BLaER1 treated with 17β-estradiol and CSF1 and Interleukin-3, amounts not matched to agents 10 nM and 100 nM (cell line): ENCODE results near the gene CEP55.

Experiments
- H3K27ac ChIP-seq, 11 experiments: shearing (Covaris generic); formaldehyde crosslinking; 2 replicates each; pipeline ENCODE4 v1.8.1; 2022
- H3K27me3 ChIP-seq, 11 experiments: shearing (Covaris generic); formaldehyde crosslinking; 2 replicates each; pipeline ENCODE4 v1.8.1; 2022
- H3K36me3 ChIP-seq, 11 experiments: shearing (Covaris generic); formaldehyde crosslinking; 2 replicates each; pipeline ENCODE4 v1.8.1; 2022
- H3K4me1 ChIP-seq, 10 experiments: shearing (Covaris generic); formaldehyde crosslinking; 2 replicates each; pipeline ENCODE4 v1.8.1; 2022
- H3K4me2 ChIP-seq, 11 experiments: shearing (Covaris generic); formaldehyde crosslinking; 2 replicates each; pipeline ENCODE4 v1.8.1; 2022
- H3K4me3 ChIP-seq, 10 experiments: shearing (Covaris generic); formaldehyde crosslinking; 2 replicates each; pipeline ENCODE4 v1.8.1; 2022
- H3K9ac ChIP-seq, 11 experiments: shearing (Covaris generic); formaldehyde crosslinking; 2 replicates each; pipeline ENCODE4 v1.8.1; 2022
- H3K9me3 ChIP-seq, 11 experiments: shearing (Covaris generic); formaldehyde crosslinking; replicated peaks in 1 of 11; 2 replicates each; pipeline ENCODE4 v1.8.1; 2022
- H4K20me1 ChIP-seq, 11 experiments: shearing (Covaris generic); formaldehyde crosslinking; 2 replicates each; pipeline ENCODE4 v1.8.1; 2022
- Cebpa-rat ChIP-seq, 11 experiments: shearing (Covaris generic); IDR thresholded peaks; 2 replicates each; pipeline ENCODE4 v1.8.1; 2022

Gene CEP55

GRCh38 chr10:93458821-93459257, 37.6 kb upstream of the CEP55 start:
- no peaks in the 10 kb centered on the region for H4K20me1 ChIP-seq
- H3K27ac ChIP-seq, result no peak overlapping the region
- H3K36me3 ChIP-seq, result peaks cover 0 to 9% (median 0%) of the 10 kb centered on the region in 11 experiments; a peak in 2 of 22 replicates
- no peak for TF ChIP-seq Cebpa-rat (IDR thresholded peaks at IDR 0.05)
- no peak overlapping the region for H3K4me3 ChIP-seq
- H3K9ac ChIP-seq, result no peak overlapping the region
- H3K4me1 ChIP-seq, result peaks cover 15 to 45% (median 24%) of the 10 kb centered on the region in 10 experiments
- no peaks in the 10 kb centered on the region for H3K9me3 ChIP-seq
- H3K4me2 ChIP-seq, result peak overlapping the region in 5 of 11 experiments; percentile 2 to 67 (median 33); a peak in 4 of 22 replicates
- no peaks in the 10 kb centered on the region for H3K27me3 ChIP-seq

- Histone ChIP-seq H3K27me3 (no peaks in the 10 kb centered on the region), H3K4me2 (peak overlapping the region in 3 of 11 experiments; percentile 33 to 67 (median 33); a peak in 2 of 22 replicates), H3K4me1 (peaks cover 15 to 51% (median 30%) of the 10 kb centered on the region in 10 experiments), H3K36me3 (peaks cover 0 to 9% (median 0%) of the 10 kb centered on the region in 11 experiments; a peak in 2 of 22 replicates), H3K27ac (no peak overlapping the region), H4K20me1 (no peaks in the 10 kb centered on the region), H3K9ac (no peak overlapping the region), H3K9me3 (no peaks in the 10 kb centered on the region), H3K4me3 (no peak overlapping the region)
- TF ChIP-seq Cebpa-rat (IDR thresholded peaks at IDR 0.05), result no peak
Measured at GRCh38 chr10:93459466-93459865, 36.9 kb upstream of the CEP55 start.

GRCh38 chr10:93461109-93461806, 35.2 kb upstream of the CEP55 start:
- peak overlapping the region; percentile 4 to 80 (median 67); a peak in 21 of 22 replicates for H3K4me2 ChIP-seq

GRCh38 chr10:93461807-93462178, 34.6 kb upstream of the CEP55 start:
- no peaks in the 10 kb centered on the region for H4K20me1 ChIP-seq
- H3K4me1 ChIP-seq, result peaks cover 19 to 74% (median 45%) of the 10 kb centered on the region in 10 experiments
- no peak for TF ChIP-seq Cebpa-rat (IDR thresholded peaks at IDR 0.05)
- no peaks in the 10 kb centered on the region for H3K27me3 ChIP-seq
- H3K4me3 ChIP-seq, result no peak overlapping the region
- H3K9ac ChIP-seq, result peak overlapping the region in 1 of 11 experiments; percentile 2; a peak in 1 of 22 replicates
- 0 out of 22 replicates have a peak, but pooled peaks cover 0 to 5% (median 0%) of the 10 kb centered on the region in 11 experiments for H3K36me3 ChIP-seq
- peak overlapping the region; percentile 4 to 80 (median 67); a peak in 20 of 22 replicates for H3K4me2 ChIP-seq
- H3K9me3 ChIP-seq, result no peaks in the 10 kb centered on the region
- peak overlapping the region in 9 of 11 experiments; percentile 9 to 67 (median 57); a peak in 16 of 22 replicates for H3K27ac ChIP-seq

More at GRCh38 chr10:93461109-93461806, 35.2 kb upstream of the CEP55 start:
- Histone ChIP-seq H3K36me3 (peaks cover 0 to 5% (median 0%) of the 10 kb centered on the region in 11 experiments; a peak in 1 of 22 replicates), H3K27ac (peak overlapping the region in 9 of 11 experiments; percentile 9 to 67 (median 57); a peak in 16 of 22 replicates), H3K4me3 (no peak overlapping the region), H3K9ac (peak overlapping the region in 2 of 11 experiments; percentile 2 to 35; a peak in 2 of 22 replicates), H3K27me3 (no peaks in the 10 kb centered on the region), H4K20me1 (no peaks in the 10 kb centered on the region), H3K9me3 (no peaks in the 10 kb centered on the region), H3K4me1 (peaks cover 19 to 69% (median 42%) of the 10 kb centered on the region in 10 experiments)
- no peak for TF ChIP-seq Cebpa-rat (IDR thresholded peaks at IDR 0.05)

GRCh38 chr10:93462371-93462770, 34.0 kb upstream of the CEP55 start:
- Histone ChIP-seq H3K4me1 (peaks cover 19 to 75% (median 45%) of the 10 kb centered on the region in 10 experiments), H3K4me2 (peak overlapping the region in 10 of 11 experiments; percentile 60 to 80 (median 67); a peak in 8 of 22 replicates), H3K36me3 (0 out of 22 replicates have a peak, but pooled peaks cover 0 to 5% (median 0%) of the 10 kb centered on the region in 11 experiments), H4K20me1 (no peaks in the 10 kb centered on the region), H3K27ac (peak overlapping the region in 1 of 11 experiments; percentile 30; a peak in 3 of 22 replicates), H3K4me3 (no peak overlapping the region), H3K27me3 (no peaks in the 10 kb centered on the region), H3K9me3 (no peaks in the 10 kb centered on the region), H3K9ac (0 out of 22 replicates have a peak overlapping the region, but pooled peaks of 1 of the 11 experiments have one; percentile 5)
- TF ChIP-seq Cebpa-rat (IDR thresholded peaks at IDR 0.05), result no peak

GRCh38 chr10:93462881-93463280, 33.5 kb upstream of the CEP55 start:
- H3K36me3 ChIP-seq, result 0 out of 22 replicates have a peak, but pooled peaks cover 0 to 5% (median 0%) of the 10 kb centered on the region in 11 experiments
- 0 out of 22 replicates have a peak overlapping the region, but pooled peaks of 1 of the 11 experiments have one; percentile 13 for H3K27ac ChIP-seq
- H3K4me3 ChIP-seq, result no peak overlapping the region
- no peak overlapping the region for H3K9ac ChIP-seq
- peaks cover 19 to 75% (median 45%) of the 10 kb centered on the region in 10 experiments for H3K4me1 ChIP-seq
- no peaks in the 10 kb centered on the region for H4K20me1 ChIP-seq
- H3K9me3 ChIP-seq, result no peaks in the 10 kb centered on the region; a peak in 1 of 22 replicates
- H3K27me3 ChIP-seq, result no peaks in the 10 kb centered on the region
- no peak for TF ChIP-seq Cebpa-rat (IDR thresholded peaks at IDR 0.05)
- H3K4me2 ChIP-seq, result peak overlapping the region in 5 of 11 experiments; percentile 9 to 80 (median 56); a peak in 6 of 22 replicates

- peaks cover 19 to 75% (median 45%) of the 10 kb centered on the region in 10 experiments for H3K4me1 ChIP-seq
- H3K9ac ChIP-seq, result peak overlapping the region in 2 of 11 experiments; percentile 11 to 24; a peak in 4 of 22 replicates
- H3K4me3 ChIP-seq, result no peak overlapping the region
- 0 out of 22 replicates have a peak, but pooled peaks cover 0 to 5% (median 0%) of the 10 kb centered on the region in 11 experiments for H3K36me3 ChIP-seq
- H3K9me3 ChIP-seq, result no peaks in the 10 kb centered on the region; a peak in 1 of 22 replicates
- H3K27me3 ChIP-seq, result no peaks in the 10 kb centered on the region
- no peaks in the 10 kb centered on the region for H4K20me1 ChIP-seq
- peak overlapping the region in 5 of 11 experiments; percentile 55 to 80 (median 60); a peak in 10 of 22 replicates for H3K4me2 ChIP-seq
- peak overlapping the region in 4 of 11 experiments; percentile 0 to 58 (median 52); a peak in 6 of 22 replicates for H3K27ac ChIP-seq
- TF ChIP-seq Cebpa-rat (IDR thresholded peaks at IDR 0.05), result peak in 5 of 11 experiments; percentile 20 to 68 (median 54); a peak in 4 of 22 replicates
Measured at GRCh38 chr10:93463723-93464476, 32.5 kb upstream of the CEP55 start.

- Histone ChIP-seq H3K9ac (0 out of 22 replicates have a peak overlapping the region, but pooled peaks of 1 of the 11 experiments have one; percentile 24), H3K4me3 (no peak overlapping the region), H4K20me1 (no peaks in the 10 kb centered on the region), H3K27me3 (no peaks in the 10 kb centered on the region), H3K9me3 (no peaks in the 10 kb centered on the region; a peak in 1 of 22 replicates), H3K4me2 (peak overlapping the region in 5 of 11 experiments; percentile 55 to 80 (median 60); a peak in 10 of 22 replicates), H3K27ac (peak overlapping the region in 3 of 11 experiments; percentile 34 to 58 (median 46); a peak in 6 of 22 replicates), H3K36me3 (peaks cover 0 to 4% (median 0%) of the 10 kb centered on the region in 11 experiments; a peak in 1 of 22 replicates), H3K4me1 (peaks cover 19 to 69% (median 44%) of the 10 kb centered on the region in 10 experiments)
- TF ChIP-seq Cebpa-rat (IDR thresholded peaks at IDR 0.05), result no peak
Measured at GRCh38 chr10:93464776-93465388, 31.5 kb upstream of the CEP55 start.
